MCF 10A (cell line): ENCODE results near the gene CROT. TPM values are rescaled to one million over a fixed set of nuclear protein-coding genes. Genes with fewer than 3 reads are reported as not detected.

ENCODE experiments used
- BruUV-seq: library from RNA; stranded (reverse); fragments of 400-500 nt; replicated peaks from 2 replicates; lab custom pipeline; 2021; lab: Mats Ljungman, UMichigan
- CTCF ChIA-PET: fragments of 300-600 bp; sonication (Branson Sonifier 250); formaldehyde crosslinking; extraction: SDS; loops from one replicate; lab custom pipeline; 2021; ENCODE audit warnings: antibody characterized with exemption, inconsistent platforms; lab: Yijun Ruan, JAX
- POLR2A ChIA-PET: fragments of 300-600, 350-650 bp; sonication (Branson Sonifier 250); formaldehyde crosslinking; extraction: SDS; loops from one replicate; lab custom pipeline; 2020; ENCODE audit warnings: antibody characterized with exemption, inconsistent platforms; lab: Yijun Ruan, JAX
- DNase-seq: peaks from one replicate; pipeline ENCODE4 v3.0.0-alpha.2; 2018; ENCODE audit not compliant: unreplicated experiment
- H3K27ac Mint-ChIP-seq: one replicate; pipeline ENCODE4 v1.8.0; 2022; ENCODE audit warnings: mild to moderate bottlenecking, low read depth, mixed read lengths; ENCODE audit not compliant: unreplicated experiment
- H3K27me3 Mint-ChIP-seq: one replicate; pipeline ENCODE4 v1.8.0; 2022; ENCODE audit warnings: mixed read lengths; ENCODE audit not compliant: insufficient read depth, unreplicated experiment
- H3K36me3 Mint-ChIP-seq: one replicate; pipeline ENCODE4 v1.8.0; 2022; ENCODE audit warnings: mild to moderate bottlenecking, moderate library complexity, mixed read lengths; ENCODE audit not compliant: insufficient read depth, unreplicated experiment
- H3K4me1 Mint-ChIP-seq: one replicate; pipeline ENCODE4 v1.8.0; 2022; ENCODE audit warnings: mixed read lengths; ENCODE audit not compliant: insufficient read depth, unreplicated experiment
- H3K4me3 Mint-ChIP-seq: one replicate; pipeline ENCODE4 v1.8.0; 2022; ENCODE audit warnings: mild to moderate bottlenecking, moderate library complexity, mixed read lengths; ENCODE audit not compliant: unreplicated experiment
- H3K9me3 Mint-ChIP-seq: one replicate; pipeline ENCODE4 v1.8.0; 2022; ENCODE audit warnings: mixed read lengths; ENCODE audit not compliant: unreplicated experiment
- CTCF ChIP-seq: fragments of 200-600 bp; IDR thresholded peaks from one replicate; pipeline ENCODE4 v1.8.0; 2022; ENCODE audit warnings: antibody characterized with exemption, mild to moderate bottlenecking; ENCODE audit not compliant: unreplicated experiment
- intact Hi-C: fragments of 100-400 bp; cut with micrococcal nuclease; formaldehyde crosslinking; loops from 2 replicates; pipeline ENCODE4 v1.14.1; 2022
- total RNA-seq: library from RNA; stranded (reverse); gene quantifications from 2 replicates; pipeline ENCODE4 v1.2.3, GENCODE V29; 2022

The CROT gene
- total RNA-seq, 1 experiment from 2014 or later: 5.7 TPM

GRCh38 chr7:87339373-87339897 is 6.0 kb upstream of the CROT start:
- no TSS peak for BruUV-seq
- DNase-seq: no peak
- H3K27ac Mint-ChIP-seq: no peak overlapping the region
- H3K9me3 Mint-ChIP-seq: no peaks in the 10 kb centered on the region
- no peak for TF ChIP-seq CTCF
- ChIA-PET CTCF (interaction anchor here (0.6 to 1.8 kb wide), 4 partner anchors 10 to 27 kb away, joined by 3 to 5 read pairs (median 3); no protein-coding TSS in a partner anchor), POLR2A (interaction anchor here (0.6 to 2.2 kb wide), 5 partner anchors 9 to 120 kb away, joined by 3 to 9 read pairs (median 5); partner anchors contain the start of gene TMEM243)
- peaks cover 21% of the 10 kb centered on the region for H3K36me3 Mint-ChIP-seq
- intact Hi-C loops: no loop called here
- H3K4me1 Mint-ChIP-seq: peaks cover 22% of the 10 kb centered on the region
- H3K4me3 Mint-ChIP-seq: no peak overlapping the region
- H3K27me3 Mint-ChIP-seq: no peaks in the 10 kb centered on the region

GRCh38 chr7:87341441-87341840 is 4.0 kb upstream of the CROT start:
- no peaks in the 10 kb centered on the region for H3K27me3 Mint-ChIP-seq
- no peak for TF ChIP-seq CTCF
- ChIA-PET POLR2A (interaction anchor here (1.4 kb wide), 1 partner anchor 10 kb away, joined by 3 read pairs; no protein-coding TSS in a partner anchor), CTCF (no interaction called here)
- H3K4me3 Mint-ChIP-seq: no peak overlapping the region
- BruUV-seq: no TSS peak
- no peaks in the 10 kb centered on the region for H3K9me3 Mint-ChIP-seq
- no peak overlapping the region for H3K27ac Mint-ChIP-seq
- DNase-seq: no peak
- intact Hi-C loops: loop anchor here (5.0 to 10.0 kb wide), 2 partner anchors 187 to 536 kb away; partner anchors contain the start of genes DBF4, DMTF1 and SLC25A40
- H3K4me1 Mint-ChIP-seq: peaks cover 28% of the 10 kb centered on the region
- H3K36me3 Mint-ChIP-seq: peaks cover 9% of the 10 kb centered on the region

- intact Hi-C loops: loop anchor here (5.0 to 10.0 kb wide), 2 partner anchors 187 to 535 kb away; partner anchors contain the start of genes DBF4, DMTF1 and SLC25A40
- H3K4me1 Mint-ChIP-seq: peaks cover 28% of the 10 kb centered on the region
- H3K36me3 Mint-ChIP-seq: peaks cover 7% of the 10 kb centered on the region
- CTCF ChIA-PET: no interaction called here
- H3K9me3 Mint-ChIP-seq: no peaks in the 10 kb centered on the region
- BruUV-seq: no TSS peak
- no peak overlapping the region for H3K4me3 Mint-ChIP-seq
- no peak for DNase-seq
- POLR2A ChIA-PET: interaction anchor here (0.8 to 1.3 kb wide), 3 partner anchors 18 to 24 kb away, joined by 3 to 27 read pairs (median 3); no protein-coding TSS in a partner anchor
- no peak for TF ChIP-seq CTCF
- H3K27ac Mint-ChIP-seq: peak overlapping the region; percentile 88
- H3K27me3 Mint-ChIP-seq: no peaks in the 10 kb centered on the region
Measured at GRCh38 chr7:87342231-87342630, 3.2 kb upstream of the CROT start.

- peaks cover 14% of the 10 kb centered on the region for H3K36me3 Mint-ChIP-seq
- peak overlapping the region; percentile 88 for H3K27ac Mint-ChIP-seq
- POLR2A ChIA-PET: interaction anchor here (0.5 to 4.9 kb wide), 19 partner anchors 8 to 309 kb away, joined by 3 to 233 read pairs (median 6); partner anchors contain the start of genes DMTF1 and TMEM243
- H3K4me1 Mint-ChIP-seq: peaks cover 31% of the 10 kb centered on the region
- H3K9me3 Mint-ChIP-seq: no peaks in the 10 kb centered on the region
- H3K27me3 Mint-ChIP-seq: no peaks in the 10 kb centered on the region
- DNase-seq: peak; percentile 37
- H3K4me3 Mint-ChIP-seq: peak overlapping the region; percentile 99
- intact Hi-C loops: loop anchor here (5.0 to 10.0 kb wide), 2 partner anchors 190 to 533 kb away; partner anchors contain the start of genes DBF4, DMTF1 and SLC25A40
- TF ChIP-seq CTCF: no peak
- BruUV-seq: no TSS peak
- CTCF ChIA-PET: interaction anchor here (1.1 to 4.3 kb wide), 3 partner anchors 27 to 74 kb away, joined by 3 to 32 read pairs (median 5); no protein-coding TSS in a partner anchor
Measured at GRCh38 chr7:87344446-87344845, 1.0 kb upstream of the CROT start.
